ENCODE results near the gene ZNF764.

ZNF764 gene

DNA sequence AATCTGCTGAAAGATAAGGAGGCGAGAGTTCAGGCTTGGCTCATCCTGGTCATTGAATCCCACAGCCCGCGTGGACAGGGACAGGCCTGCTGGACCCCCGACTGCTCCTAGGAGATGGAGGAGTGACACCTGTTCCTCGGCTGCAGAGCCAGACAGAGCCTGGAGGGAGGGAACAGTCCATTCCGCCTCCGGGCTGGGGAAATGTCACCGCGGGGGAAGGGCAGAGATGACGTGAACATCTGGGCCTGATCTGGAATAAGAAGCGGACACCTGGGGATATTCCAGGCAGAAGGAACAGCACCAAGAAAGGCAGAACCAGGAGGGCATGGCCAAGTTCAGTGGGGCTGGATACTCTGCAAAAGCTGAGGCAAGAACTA lies 25.0 kb downstream of the ZNF764 start:
- H3K4me3 ChIP-seq (ENCODE audit: low read depth, low read length) = no peak overlapping the region
- in situ Hi-C loops (cut with HindIII; ENCODE audit: low sequenced_read_pairs) = no loop called here
- TF ChIP-seq CTCF (IDR thresholded peaks at IDR 0.05; ENCODE audit: low read depth, low read length) = no peak
- no peak for DNase-seq (ENCODE audit: low read depth, low spot score)

DNA sequence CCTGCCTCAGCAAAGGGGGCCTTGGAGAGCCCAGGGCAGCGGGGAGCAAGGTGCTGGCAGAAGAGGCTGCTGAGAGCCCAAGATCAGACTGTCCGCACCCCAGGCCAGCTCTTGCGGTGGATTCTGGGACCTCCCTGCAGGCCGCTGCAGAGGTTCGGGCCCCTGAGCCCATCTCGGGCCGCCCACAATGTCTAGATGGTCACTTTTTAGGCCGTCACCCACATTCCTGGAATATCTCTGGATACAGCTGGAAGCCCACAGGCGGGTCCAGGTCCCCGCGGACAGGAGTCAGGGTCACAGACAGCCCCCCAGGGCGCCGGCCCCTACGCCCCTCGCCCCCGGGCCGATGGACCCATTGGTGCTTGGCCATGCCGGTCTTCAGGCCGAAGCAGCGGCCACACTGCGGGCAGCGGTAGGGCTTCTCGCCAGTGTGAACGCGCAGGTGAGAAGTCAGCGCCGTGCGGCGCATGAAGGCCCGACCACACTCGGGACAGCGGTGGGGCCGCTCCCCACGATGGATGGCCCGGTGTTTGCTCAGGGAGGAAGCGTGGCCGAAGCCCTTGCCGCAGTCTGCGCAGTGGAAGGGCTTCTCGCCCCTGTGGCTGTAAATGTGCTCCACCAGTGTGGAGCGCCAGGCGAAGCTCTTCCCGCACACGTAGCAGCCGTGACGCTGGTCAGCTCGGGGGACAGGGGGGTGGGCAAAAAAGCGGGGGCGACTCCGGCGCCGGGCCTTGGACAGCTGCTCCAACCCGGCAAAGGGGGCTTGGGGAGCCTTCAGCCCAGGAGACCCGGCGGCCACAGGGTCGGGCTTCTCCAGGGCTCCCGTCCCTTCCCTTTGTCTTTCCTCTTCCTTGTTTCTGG lies 25.7 kb downstream of the ZNF764 start:
- no peak for TF ChIP-seq CTCF (IDR thresholded peaks at IDR 0.05; ENCODE audit: low read depth, low read length)
- no peak overlapping the region for H3K4me3 ChIP-seq (ENCODE audit: low read depth, low read length)
- no peak for DNase-seq (ENCODE audit: low read depth, low spot score)
- in situ Hi-C loops (cut with HindIII; ENCODE audit: low sequenced_read_pairs) = no loop called here

DNA sequence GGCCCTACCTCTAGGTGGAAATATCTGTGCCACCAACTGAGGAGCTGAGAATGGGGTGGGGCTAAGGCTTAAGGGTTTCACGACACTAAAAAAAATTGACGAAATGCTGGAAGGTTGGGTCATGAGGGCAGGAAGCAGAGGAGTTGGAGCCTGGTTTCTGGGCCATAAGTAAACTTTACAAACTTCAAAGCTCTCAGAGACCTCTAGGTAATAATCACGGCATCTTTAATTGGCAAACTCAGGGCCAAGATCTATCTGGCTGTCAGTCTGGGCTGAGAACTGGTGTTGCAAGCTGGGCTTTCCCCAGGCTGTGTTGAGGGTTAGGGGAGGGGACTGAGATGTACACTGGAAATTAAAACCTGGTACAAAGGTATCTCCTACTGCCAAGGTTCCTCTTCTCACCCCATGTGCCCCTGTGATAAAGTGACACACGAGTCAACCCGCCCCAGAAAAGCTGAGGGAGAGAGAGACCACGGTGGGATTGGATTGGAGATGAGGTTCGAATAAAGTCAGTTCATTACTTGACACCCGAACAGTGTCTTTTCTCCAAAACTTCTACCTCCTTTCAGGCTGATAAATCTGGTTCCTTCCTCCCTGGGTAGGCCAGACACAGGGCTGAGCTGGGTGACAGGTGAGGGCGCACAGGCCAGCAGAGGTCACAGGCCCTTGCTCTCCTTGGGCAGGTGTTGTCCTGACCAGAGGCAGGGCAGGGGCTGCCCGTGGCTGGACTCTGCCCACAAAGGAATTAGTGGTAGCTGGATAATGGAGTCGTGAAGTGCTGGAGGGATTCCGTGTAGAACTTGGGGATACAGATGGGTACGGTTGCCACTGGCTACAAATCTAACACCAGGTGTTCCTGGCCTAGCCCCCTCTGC lies 27.8 kb downstream of the ZNF764 start:
- H3K4me3 ChIP-seq (ENCODE audit: low read depth, low read length) = no peak overlapping the region
- no peak for DNase-seq (ENCODE audit: low read depth, low spot score)
- in situ Hi-C loops (cut with HindIII; ENCODE audit: low sequenced_read_pairs) = no loop called here
- no peak for TF ChIP-seq CTCF (IDR thresholded peaks at IDR 0.05; ENCODE audit: low read depth, low read length)

GRCh38 chr16:30528799-30529457 lies 29.2 kb downstream of the ZNF764 start:
- in situ Hi-C loops (cut with HindIII; ENCODE audit: low sequenced_read_pairs) = no loop called here
- TF ChIP-seq CTCF (IDR thresholded peaks at IDR 0.05; ENCODE audit: low read depth, low read length) = no peak
- no peak for DNase-seq (ENCODE audit: low read depth, low spot score)
- no peak overlapping the region for H3K4me3 ChIP-seq (ENCODE audit: low read depth, low read length)

DNA sequence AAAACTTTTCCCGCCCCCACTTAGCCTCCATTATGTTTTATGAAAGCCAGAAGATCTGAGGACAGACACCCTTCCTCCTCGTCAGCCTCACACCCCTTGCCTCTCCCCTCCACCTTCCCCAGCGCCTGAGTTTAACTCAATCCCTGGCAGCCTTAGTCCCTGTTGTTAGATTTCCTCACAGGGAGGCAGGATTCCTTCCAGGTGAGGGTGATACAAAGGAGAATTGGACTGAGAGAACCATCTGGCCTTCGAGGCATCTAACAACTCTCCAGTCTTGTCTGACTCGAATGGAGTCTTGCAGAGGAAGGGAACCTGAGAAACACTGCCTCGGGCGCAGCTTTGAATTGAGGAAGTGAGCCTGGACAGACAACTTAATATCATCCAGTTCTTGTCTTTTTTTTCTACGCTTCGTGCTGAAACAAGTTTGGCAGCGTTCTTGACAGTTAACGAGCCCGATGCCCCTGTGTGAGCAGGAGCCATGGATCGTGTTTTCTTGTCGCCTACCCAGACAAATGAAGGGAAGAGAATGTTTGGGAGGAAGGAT lies 30.5 kb downstream of the ZNF764 start:
- no peak for TF ChIP-seq CTCF (IDR thresholded peaks at IDR 0.05; ENCODE audit: low read depth, low read length)
- in situ Hi-C loops (cut with HindIII; ENCODE audit: low sequenced_read_pairs) = no loop called here
- H3K4me3 ChIP-seq (ENCODE audit: low read depth, low read length) = peak overlapping the region; percentile 70
- no peak for DNase-seq (ENCODE audit: low read depth, low spot score)

Data from astrocyte of the spinal cord (primary cell).